ENCODE results near the gene OR10G8. TPM values are rescaled to one million over a fixed set of nuclear protein-coding genes. Genes with fewer than 3 reads are reported as not detected.
"Not testable (repeated sequence)": the region's sequence is repeated elsewhere in the genome, so short reads cannot be mapped to it uniquely, and the experiment has no call there.

Gene OR10G8
- total and polyA plus RNA-seq, 2 of the 8 experiments (the other 6 are each of a cell fraction or from before 2014, with no cell fraction given), result not detected

GRCh38 chr11:124015837-124016236 is 10.8 kb upstream of the OR10G8 start:
- H3K4me2 ChIP-seq (ENCODE audit: insufficient read depth in 1 of 2, low read depth in 2 of 2, low read length in 2 of 2); H3K36me3 ChIP-seq (ENCODE audit: control insufficient read depth in 2 of 4, insufficient read depth in 4 of 4, low read length in 3 of 4); H2BK5ac ChIP-seq (ENCODE audit: low read depth, low read length); H3K4me1 ChIP-seq (replicated peaks in 1 of 4; ENCODE audit: control insufficient read depth in 3 of 4, insufficient read depth in 4 of 4, low read length in 3 of 4); H3K4ac ChIP-seq (replicated peaks; ENCODE audit: insufficient read length, low read depth, low read length); H2BK15ac ChIP-seq (ENCODE audit: low read length); DNase-seq (ENCODE audit: low read depth in 1 of 2, low spot score in 2 of 2); H3K79me1 ChIP-seq (ENCODE audit: low read depth, low read length); H2BK12ac ChIP-seq (ENCODE audit: low read depth, low read length); H2AK5ac ChIP-seq (ENCODE audit: low read depth, low read length); H3K27ac ChIP-seq (ENCODE audit: low read depth, low read length); H4K20me1 ChIP-seq (replicated peaks in 1 of 2; ENCODE audit: control insufficient read depth in 1 of 2, insufficient read depth in 2 of 2, low read length in 2 of 2); H3K9ac ChIP-seq (replicated peaks in 1 of 4; ENCODE audit: extremely low read depth in 1 of 4, low read depth in 3 of 4, low read length in 3 of 4); FAIRE-seq; H2BK120ac ChIP-seq (replicated peaks; ENCODE audit: low read depth, low read length); H3K18ac ChIP-seq (ENCODE audit: extremely low read depth, low read length); H4K8ac ChIP-seq (ENCODE audit: extremely low read depth, insufficient read depth, low read length); H4K91ac ChIP-seq (replicated peaks; ENCODE audit: insufficient read length, low read length); H3K27me3 ChIP-seq (replicated peaks in 1 of 4; ENCODE audit: control insufficient read depth in 3 of 4, extremely low read depth in 1 of 4, insufficient read depth in 3 of 4, low read length in 3 of 4); H3K9me3 ChIP-seq (ENCODE audit: insufficient read depth in 2 of 2, low read depth in 1 of 2, low read length in 1 of 2); H3K14ac ChIP-seq (ENCODE audit: insufficient read length); H3K23ac ChIP-seq (ENCODE audit: insufficient read length); POLR2A ChIA-PET (ENCODE audit: partially characterized antibody); H2BK20ac ChIP-seq (ENCODE audit: low read length); CTCF ChIA-PET (ENCODE audit: partially characterized antibody); H3K56ac ChIP-seq (replicated peaks; ENCODE audit: insufficient read length, low read depth, low read length); H2AFZ ChIP-seq (ENCODE audit: low read length); H4K5ac ChIP-seq (ENCODE audit: insufficient read length, low read depth, low read length); H3K79me2 ChIP-seq (ENCODE audit: control insufficient read depth in 1 of 2, insufficient read depth in 2 of 2, low read length in 2 of 2); H3K4me3 ChIP-seq (ENCODE audit: extremely low read depth in 1 of 4, insufficient read depth in 2 of 4, low read depth in 3 of 4, low read length in 4 of 4); H3K23me2 ChIP-seq (ENCODE audit: low read depth, low read length): not testable (repeated sequence)
- 98% methylated on average over 4 of the region's 9 CpGs; no CpG with 5 or more reads in 1 of the 2 experiments for WGBS, 2 experiments (ENCODE audit: extremely low coverage in 1 of 2, insufficient coverage in 1 of 2, insufficient read length in 1 of 2, insufficient replicate concordance in 2 of 2, low coverage in 1 of 2, low lambda C conversion rate in 2 of 2, missing lambda C conversion rate in 1 of 2)

All from H1 (cell line).